Tibial artery (tissue), 4 donors: Measurements from ENCODE around the gene USH1C.

Experiments used
- DNase-seq, 2 donors: peaks; one replicate each; pipeline ENCODE4 v3.0.0-alpha.2; 2019
- H3K27ac ChIP-seq, 2 donors: fragments of 200-600 bp; sonication (generic) in 1 of 2; 1 replicate in 1 of 2; 2 replicates in 1 of 2; pipeline ENCODE4 v1.5.1; 2018 to 2019; ENCODE audit warnings: mild to moderate bottlenecking in 1 of 2
- H3K27me3 ChIP-seq, 2 donors: fragments of 200-600 bp; sonication (generic) in 1 of 2; one replicate each; pipeline versions ENCODE4 v1.5.1 to v1.6.0; 2016 to 2019
- H3K36me3 ChIP-seq, 3 donors: fragments of 200-600 bp; sonication (generic) in 2 of 3; one replicate each; pipeline ENCODE4 v1.5.1; 2016 to 2019; ENCODE audit warnings: mild to moderate bottlenecking in 2 of 3
- H3K4me1 ChIP-seq, 4 donors: fragments of 200-600 bp; sonication (generic) in 2 of 4; 1 replicate in 3 of 4; 2 replicates in 1 of 4; pipeline ENCODE4 v1.5.1; 2016 to 2019
- H3K4me3 ChIP-seq, 2 donors: fragments of 200-600 bp; sonication (generic) in 1 of 2; 1 replicate in 1 of 2; 2 replicates in 1 of 2; pipeline ENCODE4 v1.5.1; 2018 to 2019; ENCODE audit warnings: mild to moderate bottlenecking in 2 of 2
- H3K9me3 ChIP-seq, 3 donors: fragments of 200-600 bp; sonication (generic) in 1 of 3; one replicate each; pipeline ENCODE4 v1.5.1; 2016 to 2019
- CTCF ChIP-seq, 2 experiments: fragments of 200-600 bp in 1 of 2; fragments of 450-650 bp in 1 of 2; IDR thresholded peaks; one replicate each; pipeline ENCODE4 v1.5.1; 2017 to 2019; ENCODE audit warnings: antibody characterized with exemption in 2 of 2, mild to moderate bottlenecking in 1 of 2, moderate library complexity in 1 of 2
- intact Hi-C: fragments of 100-400 bp; cut with DNase I; formaldehyde crosslinking; loops from one replicate; pipeline ENCODE4 v1.15.0; 2023; ENCODE audit warnings: low total_unique reads

The USH1C gene

GRCh38 chr11:17459236-17459896 lies 84.8 kb downstream of the USH1C start:
- peaks cover 0 to 8% of the 10 kb centered on the region in 2 donors for H3K27me3 ChIP-seq
- no peak for TF ChIP-seq CTCF (IDR thresholded peaks at IDR 0.05)
- H3K27ac ChIP-seq: no peak overlapping the region
- H3K4me1 ChIP-seq: no peaks in the 10 kb centered on the region
- intact Hi-C loops: no loop called here
- H3K4me3 ChIP-seq: no peak overlapping the region
- H3K9me3 ChIP-seq: no peaks in the 10 kb centered on the region
- no peaks in the 10 kb centered on the region for H3K36me3 ChIP-seq
- peak in 1 of 2 donors; percentile 51 for DNase-seq

GRCh38 chr11:17458268-17458667 lies 85.9 kb downstream of the USH1C start:
- no peak for TF ChIP-seq CTCF (IDR thresholded peaks at IDR 0.05)
- DNase-seq: no peak
- Histone ChIP-seq H3K36me3 (no peaks in the 10 kb centered on the region), H3K27ac (no peak overlapping the region), H3K9me3 (no peaks in the 10 kb centered on the region), H3K27me3 (peaks cover 0 to 8% of the 10 kb centered on the region in 2 donors), H3K4me1 (no peaks in the 10 kb centered on the region), H3K4me3 (no peak overlapping the region)
- intact Hi-C loops: no loop called here

- no peak for TF ChIP-seq CTCF (IDR thresholded peaks at IDR 0.05)
- Histone ChIP-seq H3K27me3 (peaks cover 0 to 8% of the 10 kb centered on the region in 2 donors), H3K27ac (no peak overlapping the region), H3K4me1 (no peaks in the 10 kb centered on the region), H3K9me3 (no peaks in the 10 kb centered on the region), H3K36me3 (no peaks in the 10 kb centered on the region), H3K4me3 (no peak overlapping the region)
- DNase-seq: no peak
- intact Hi-C loops: no loop called here
Measured at GRCh38 chr11:17457396-17458173, 86.6 kb downstream of the USH1C start.

GRCh38 chr11:17452668-17453067 lies 91.5 kb downstream of the USH1C start:
- no peaks in the 10 kb centered on the region for H3K9me3 ChIP-seq
- no peak for TF ChIP-seq CTCF (IDR thresholded peaks at IDR 0.05)

GRCh38 chr11:17449158-17449557 lies 95.1 kb downstream of the USH1C start:
- no peak for TF ChIP-seq CTCF (IDR thresholded peaks at IDR 0.05)
- Histone ChIP-seq H3K9me3 (no peaks in the 10 kb centered on the region), H3K4me1 (no peaks in the 10 kb centered on the region), H3K27me3 (peaks cover 0 to 5% of the 10 kb centered on the region in 2 donors), H3K4me3 (no peak overlapping the region), H3K36me3 (no peaks in the 10 kb centered on the region), H3K27ac (no peak overlapping the region)
- intact Hi-C loops: no loop called here
- no peak for DNase-seq

More at GRCh38 chr11:17452668-17453067, 91.5 kb downstream of the USH1C start:
- Histone ChIP-seq H3K27ac (no peak overlapping the region), H3K4me3 (no peak overlapping the region), H3K36me3 (no peaks in the 10 kb centered on the region), H3K4me1 (no peaks in the 10 kb centered on the region), H3K27me3 (peaks cover 0 to 3% of the 10 kb centered on the region in 2 donors)
- DNase-seq: no peak
- intact Hi-C loops: no loop called here
